DND-41 (cell line): ENCODE data around the gene MOCS2.

Experiments
- EZH2 ChIP-seq: IDR thresholded peaks from 3 replicates; pipeline ENCODE4 v1.6.1; 2012; ENCODE audit warnings: borderline replicate concordance, low read depth, mild to moderate bottlenecking, moderate library complexity, low read length, inconsistent platforms; ENCODE audit not compliant: severe bottlenecking
- TF ChIP-seq, protein P1 (sequence below): IDR thresholded peaks from 2 replicates; pipeline ENCODE4 v1.5.1; 2012; ENCODE audit warnings: borderline replicate concordance, low read length, moderate library complexity, mild to moderate bottlenecking; ENCODE audit not compliant: poor library complexity, severe bottlenecking; ENCODE audit errors: extremely low read depth

DNA sequence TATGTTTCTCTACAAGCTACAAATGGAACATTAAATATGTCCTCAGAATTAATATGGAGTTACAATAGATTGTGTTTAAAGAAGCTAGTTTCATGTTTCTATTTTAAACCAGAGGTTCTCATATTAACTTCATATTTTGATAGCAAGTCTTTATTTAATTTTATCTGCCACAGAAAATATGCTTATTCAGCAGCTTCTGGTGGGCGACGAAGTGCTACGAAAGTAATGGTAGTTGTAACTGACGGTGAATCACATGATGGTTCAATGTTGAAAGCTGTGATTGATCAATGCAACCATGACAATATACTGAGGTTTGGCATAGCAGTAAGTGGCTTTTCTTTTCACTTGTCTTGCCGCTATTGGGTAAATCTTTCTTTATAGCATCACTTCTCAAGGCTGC lies 54.2 kb downstream of the MOCS2 start:
- TF ChIP-seq, protein P1, sequence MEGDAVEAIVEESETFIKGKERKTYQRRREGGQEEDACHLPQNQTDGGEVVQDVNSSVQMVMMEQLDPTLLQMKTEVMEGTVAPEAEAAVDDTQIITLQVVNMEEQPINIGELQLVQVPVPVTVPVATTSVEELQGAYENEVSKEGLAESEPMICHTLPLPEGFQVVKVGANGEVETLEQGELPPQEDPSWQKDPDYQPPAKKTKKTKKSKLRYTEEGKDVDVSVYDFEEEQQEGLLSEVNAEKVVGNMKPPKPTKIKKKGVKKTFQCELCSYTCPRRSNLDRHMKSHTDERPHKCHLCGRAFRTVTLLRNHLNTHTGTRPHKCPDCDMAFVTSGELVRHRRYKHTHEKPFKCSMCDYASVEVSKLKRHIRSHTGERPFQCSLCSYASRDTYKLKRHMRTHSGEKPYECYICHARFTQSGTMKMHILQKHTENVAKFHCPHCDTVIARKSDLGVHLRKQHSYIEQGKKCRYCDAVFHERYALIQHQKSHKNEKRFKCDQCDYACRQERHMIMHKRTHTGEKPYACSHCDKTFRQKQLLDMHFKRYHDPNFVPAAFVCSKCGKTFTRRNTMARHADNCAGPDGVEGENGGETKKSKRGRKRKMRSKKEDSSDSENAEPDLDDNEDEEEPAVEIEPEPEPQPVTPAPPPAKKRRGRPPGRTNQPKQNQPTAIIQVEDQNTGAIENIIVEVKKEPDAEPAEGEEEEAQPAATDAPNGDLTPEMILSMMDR: no peak
- TF ChIP-seq EZH2: no peak
